ENCODE results near the gene CPEB1.

- no peak for TF ChIP-seq CTCF (conservative IDR thresholded peaks at IDR 0.05)
- TF ChIP-seq ZFX (IDR thresholded peaks at IDR 0.05), result no peak
Measured at GRCh38 chr15:82625136-82625535, 22.0 kb downstream of the CPEB1 start.

All from C4-2B (cell line).